ENCODE data around the gene CNPY1.

GRCh38 chr7:155533120-155533826, 13.1 kb downstream of the CNPY1 start:
- TF ChIP-seq EZH2phosphoT487 (IDR thresholded peaks at IDR 0.05; ENCODE audit: insufficient read depth, low read depth) (0 out of 2 replicates have a peak, but pooled peaks have one; percentile 24), EZH2 (IDR thresholded peaks at IDR 0.05; ENCODE audit: insufficient read depth, poor library complexity, severe bottlenecking) (peak; percentile 91)
